IMR-90 (cell line): ENCODE results near the gene ALK. TPM values are rescaled to one million over a fixed set of nuclear protein-coding genes. Genes with fewer than 3 reads are reported as not detected.

ENCODE experiments used
- ATAC-seq: fragments of 200-7000 bp; cut with Tn5 transposase; 2 replicates; pipeline ENCODE4 v1.9.1; 2020; ENCODE audit warnings: low read depth, mild to moderate bottlenecking, moderate library complexity
- BruUV-seq: library from RNA; stranded (reverse); fragments of 400-500 nt; replicated peaks from 2 replicates; lab custom pipeline; 2021; lab: Mats Ljungman, UMichigan
- CTCF ChIA-PET: fragments of 300-600 bp; formaldehyde crosslinking; extraction: SDS; loops from one replicate; lab custom pipeline; 2021; ENCODE audit warnings: antibody characterized with exemption; lab: Yijun Ruan, JAX
- POLR2A ChIA-PET: fragments of 300-600 bp; sonication (Branson Sonifier 250); formaldehyde crosslinking; loops from one replicate; lab custom pipeline; 2022; ENCODE audit warnings: antibody characterized with exemption; ENCODE audit not compliant: unreplicated experiment; lab: Charles Lee
- DNase-seq: peaks from one replicate; pipeline ENCODE4 v3.0.0; 2013
- H2AFZ ChIP-seq: replicated peaks from 2 replicates; pipeline ENCODE3; 2013; ENCODE audit warnings: low read length, mild to moderate bottlenecking; ENCODE audit not compliant: poor library complexity
- H2AK5ac ChIP-seq: 2 replicates; pipeline ENCODE4 v1.6.1; 2013; ENCODE audit warnings: low read depth, low read length, inconsistent platforms
- H2AK9ac ChIP-seq: replicated peaks from 2 replicates; pipeline ENCODE3; 2013; ENCODE audit warnings: mild to moderate bottlenecking, low read depth, low read length, moderate library complexity; ENCODE audit not compliant: poor library complexity
- H2BK120ac ChIP-seq: 2 replicates; pipeline ENCODE4 v1.6.1; 2013; ENCODE audit warnings: low read depth, low read length, inconsistent platforms
- H2BK15ac ChIP-seq: 3 replicates; pipeline ENCODE4 v1.6.1; 2013; ENCODE audit warnings: low read depth, low read length, inconsistent platforms
- H2BK20ac ChIP-seq: 2 replicates; pipeline ENCODE4 v1.6.1; 2013; ENCODE audit warnings: low read depth, mild to moderate bottlenecking, inconsistent platforms, low read length, moderate library complexity
- H2BK5ac ChIP-seq: 2 replicates; pipeline ENCODE4 v1.6.1; 2013; ENCODE audit warnings: mild to moderate bottlenecking, low read depth, low read length, inconsistent platforms; ENCODE audit not compliant: poor library complexity, severe bottlenecking
- H3K14ac ChIP-seq: replicated peaks from 2 replicates; pipeline ENCODE4 v1.6.1; 2013; ENCODE audit warnings: low read depth, low read length, inconsistent platforms
- H3K18ac ChIP-seq: 2 replicates; pipeline ENCODE4 v1.6.1; 2013; ENCODE audit warnings: low read depth, low read length, control low read depth
- H3K23ac ChIP-seq: 2 replicates; pipeline ENCODE4 v1.6.1; 2013; ENCODE audit warnings: low read depth, low read length, inconsistent platforms
- H3K27ac ChIP-seq: 2 replicates; pipeline ENCODE4 v1.5.1; 2013; ENCODE audit warnings: mild to moderate bottlenecking, control low read depth, low read length; ENCODE audit not compliant: insufficient read depth
- H3K27me3 ChIP-seq: 2 replicates; pipeline ENCODE4 v1.6.1; 2013; ENCODE audit warnings: low read length; ENCODE audit not compliant: control insufficient read depth, insufficient read depth
- H3K36me3 ChIP-seq: 2 replicates; pipeline ENCODE4 v1.6.1; 2013; ENCODE audit warnings: low read length, mixed read lengths; ENCODE audit not compliant: control insufficient read depth, insufficient read depth
- H3K4ac ChIP-seq: 2 replicates; pipeline ENCODE4 v1.6.1; 2013; ENCODE audit warnings: low read depth, low read length, inconsistent platforms
- H3K4me1 ChIP-seq: 2 replicates; pipeline ENCODE4 v1.6.1; 2013; ENCODE audit warnings: low read length, mixed read lengths; ENCODE audit not compliant: control insufficient read depth, insufficient read depth
- H3K4me2 ChIP-seq: 2 replicates; pipeline ENCODE4 v1.6.1; 2013; ENCODE audit warnings: low read depth, mild to moderate bottlenecking, control low read depth, low read length, moderate library complexity
- H3K4me3 ChIP-seq: 2 replicates; pipeline ENCODE4 v1.5.1; 2013; ENCODE audit warnings: low read depth, mild to moderate bottlenecking, control low read depth, low read length, moderate library complexity; ENCODE audit not compliant: insufficient read depth
- H3K56ac ChIP-seq: 2 replicates; pipeline ENCODE4 v1.6.1; 2013; ENCODE audit warnings: low read length, inconsistent platforms; ENCODE audit not compliant: insufficient read depth; ENCODE audit errors: extremely low read depth
- H3K79me1 ChIP-seq, 2 experiments: 2 replicates each; pipeline ENCODE4 v1.6.1; 2013; ENCODE audit warnings: low read length in 2 of 2, inconsistent platforms in 1 of 2, low read depth in 1 of 2
- H3K9ac ChIP-seq: 2 replicates; pipeline ENCODE4 v1.6.1; 2013; ENCODE audit warnings: low read depth, low read length, control low read depth
- H3K9me1 ChIP-seq: 2 replicates; pipeline ENCODE4 v1.6.1; 2013; ENCODE audit warnings: low read length, inconsistent platforms; ENCODE audit not compliant: insufficient read depth
- H3K9me3 ChIP-seq: 2 replicates; pipeline ENCODE4 v1.6.1; 2013; ENCODE audit warnings: low read length; ENCODE audit not compliant: control insufficient read depth, insufficient read depth
- H4K20me1 ChIP-seq: 2 replicates; pipeline ENCODE4 v1.6.1; 2013; ENCODE audit warnings: low read length, inconsistent platforms; ENCODE audit not compliant: insufficient read depth
- H4K5ac ChIP-seq: 2 replicates; pipeline ENCODE4 v1.6.1; 2013; ENCODE audit warnings: mild to moderate bottlenecking, low read depth, low read length, control low read depth
- H4K8ac ChIP-seq, 2 experiments: 2 replicates each; pipeline ENCODE4 v1.6.1; 2013; ENCODE audit warnings: low read depth in 2 of 2, low read length in 2 of 2, control low read depth in 1 of 2, inconsistent platforms in 1 of 2
- H4K91ac ChIP-seq: 2 replicates; pipeline ENCODE4 v1.6.1; 2013; ENCODE audit warnings: low read depth, low read length, inconsistent platforms; ENCODE audit not compliant: insufficient read depth
- BHLHE40 ChIP-seq: fragments of 150-350 bp; IDR thresholded peaks from 2 replicates; pipeline ENCODE4 v1.6.1; 2016; ENCODE audit warnings: mild to moderate bottlenecking, low read depth, low read length
- CEBPB ChIP-seq: IDR thresholded peaks from 2 replicates; pipeline ENCODE4 v1.6.1; 2012; ENCODE audit warnings: low read depth, low read length, improper control_type of control experiment
- CHD1 ChIP-seq: IDR thresholded peaks from 2 replicates; pipeline ENCODE4 v1.6.1; 2012; ENCODE audit warnings: low read depth, low read length, improper control_type of control experiment
- ELK1 ChIP-seq: fragments of 150-350 bp; IDR thresholded peaks from 2 replicates; pipeline ENCODE4 v1.6.1; 2016; ENCODE audit warnings: low read depth, mild to moderate bottlenecking, low read length, moderate library complexity, borderline replicate concordance
- FOS ChIP-seq: fragments of 150-350 bp; IDR thresholded peaks from 2 replicates; pipeline ENCODE4 v1.6.1; 2016; ENCODE audit warnings: low read depth, low read length
- MAFK ChIP-seq: IDR thresholded peaks from 2 replicates; pipeline ENCODE4 v1.6.1; 2012; ENCODE audit warnings: low read depth, low read length, improper control_type of control experiment
- MAZ ChIP-seq: IDR thresholded peaks from 2 replicates; pipeline ENCODE4 v1.6.1; 2012; ENCODE audit warnings: low read depth, mild to moderate bottlenecking, low read length, improper control_type of control experiment, moderate library complexity, borderline replicate concordance
- MXI1 ChIP-seq: IDR thresholded peaks from 2 replicates; pipeline ENCODE4 v1.6.1; 2012; ENCODE audit warnings: low read depth, mild to moderate bottlenecking, low read length, moderate library complexity, borderline replicate concordance
- NFE2L2 ChIP-seq: fragments of 150-350 bp; IDR thresholded peaks from 2 replicates; pipeline ENCODE4 v1.6.1; 2016; ENCODE audit warnings: low read depth, mild to moderate bottlenecking, low read length
- POLR2A ChIP-seq: IDR thresholded peaks from 2 replicates; pipeline ENCODE4 v1.6.1; 2012; ENCODE audit warnings: mild to moderate bottlenecking, low read depth, low read length
- RAD21 ChIP-seq: IDR thresholded peaks from 2 replicates; pipeline ENCODE4 v1.6.1; 2012; ENCODE audit warnings: low read length, improper control_type of control experiment
- RCOR1 ChIP-seq: IDR thresholded peaks from 2 replicates; pipeline ENCODE4 v1.6.1; 2012; ENCODE audit warnings: mild to moderate bottlenecking, low read length, improper control_type of control experiment; ENCODE audit not compliant: insufficient replicate concordance
- RFX5 ChIP-seq: IDR thresholded peaks from 2 replicates; pipeline ENCODE4 v1.8.0; 2012; ENCODE audit warnings: low read depth, mild to moderate bottlenecking, low read length, moderate library complexity
- SMC3 ChIP-seq: fragments of 150-350 bp; IDR thresholded peaks from 2 replicates; pipeline ENCODE4 v1.6.1; 2016; ENCODE audit warnings: low read depth, mild to moderate bottlenecking, antibody characterized with exemption, low read length, moderate library complexity
- WGBS, 2 experiments: methylation state at CpG; one replicate each; pipeline versions ENCODE4 v1.1.5 to v1.1.7; 2013; ENCODE audit warnings: missing lambda C conversion rate in 2 of 2; ENCODE audit not compliant: insufficient read length in 1 of 2; ENCODE audit errors: extremely low coverage in 2 of 2; 5-methylcytosine and 5-hydroxymethylcytosine counted together
- dilution Hi-C: fragments of 300-500 bp; cut with HindIII; formaldehyde crosslinking; loops from one replicate; pipeline ENCODE4 v1.14.3; 2018; ENCODE audit warnings: low sequenced_read_pairs; ENCODE audit not compliant: unreplicated experiment
- in situ Hi-C: fragments of 300-500 bp; cut with MboI; formaldehyde crosslinking; loops from 3 replicates; pipeline ENCODE4 v1.14.3; 2019; ENCODE audit warnings: low sequenced_read_pairs, inconsistent platforms, mixed read lengths
- intact Hi-C: fragments of 100-400 bp; cut with micrococcal nuclease; formaldehyde crosslinking; loops from 2 replicates; pipeline ENCODE4 v1.10.0; 2022
- polyA plus RNA-seq, 3 experiments: library from polyadenylated mRNA; depleted of rRNA; stranded (reverse); fragments of >200 nt; gene quantifications; 2 replicates each; pipeline ENCODE4 v1.2.3, GENCODE V29; 2012; ENCODE audit warnings: low replicate concordance in 1 of 3
- total RNA-seq: library from RNA; depleted of rRNA; stranded (reverse); fragments of >200 nt; gene quantifications from 2 replicates; pipeline ENCODE4 v1.2.3, GENCODE V29; 2012
- TF ChIP-seq, protein P1 (sequence below): fragments of 150-350 bp; IDR thresholded peaks from 2 replicates; pipeline ENCODE4 v1.6.1; 2017; ENCODE audit warnings: mild to moderate bottlenecking, antibody characterized with exemption, low read length, low read depth
- TF ChIP-seq, protein P2 (sequence below): conservative IDR thresholded peaks from 2 replicates; pipeline ENCODE4 v1.5.1; 2012; ENCODE audit warnings: mild to moderate bottlenecking, low read depth, low read length, improper control_type of control experiment

ALK gene
- total and polyA plus RNA-seq, 2 of the 4 experiments (the other 2 are of a cell fraction), result not detected

DNA sequence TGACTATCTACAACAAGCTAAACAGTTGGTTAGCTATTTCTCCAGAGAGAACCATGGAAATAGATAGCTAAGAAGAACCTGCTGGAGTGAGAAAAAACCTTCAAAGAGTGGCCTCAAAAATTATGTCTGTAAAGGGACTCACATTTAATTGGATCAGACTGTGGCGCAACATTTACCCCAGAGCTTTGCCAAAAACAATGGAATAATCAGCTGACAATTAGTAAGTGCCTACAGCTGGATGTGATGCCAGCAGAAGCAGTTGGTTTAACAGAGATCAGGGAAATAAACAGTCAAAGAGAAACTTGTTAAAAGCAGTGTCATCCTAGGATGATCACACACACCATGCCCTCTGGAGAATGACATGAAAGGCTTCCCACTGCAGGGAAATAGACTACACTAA is 495.5 kb downstream of the ALK start:
- H3K9me3 ChIP-seq, result peaks cover 2% of the 10 kb centered on the region; the same call in 1 of the 2 replicates
- no peak overlapping the region for H3K56ac ChIP-seq
- DNase-seq, result no peak
- H2AK5ac ChIP-seq, result no peak overlapping the region
- H3K79me1 ChIP-seq, result no peaks in the 10 kb centered on the region
- POLR2A ChIA-PET, result no interaction called here
- H3K4ac ChIP-seq, result no peak overlapping the region
- no peak overlapping the region for H4K8ac ChIP-seq
- no CpG with 5 or more reads among the region's 1 CpG for WGBS, 2 experiments
- H3K4me2 ChIP-seq, result no peak overlapping the region
- BruUV-seq, result no TSS peak
- H2BK5ac ChIP-seq, result no peak overlapping the region
- no peaks in the 10 kb centered on the region for H4K20me1 ChIP-seq
- no peak for ATAC-seq
- H2AFZ ChIP-seq, result no peak overlapping the region
- H3K27me3 ChIP-seq, result peaks cover 2% of the 10 kb centered on the region; the same call in 1 of the 2 replicates
- H4K91ac ChIP-seq, result no peak overlapping the region
- H3K9me1 ChIP-seq, result no peaks in the 10 kb centered on the region
- TF ChIP-seq CHD1 (no peak), FOS (no peak), MAZ (no peak), RCOR1 (no peak), POLR2A (no peak), RFX5 (no peak), BHLHE40 (no peak), RAD21 (no peak), MAFK (no peak), ELK1 (no peak), NFE2L2 (no peak), SMC3 (no peak), MXI1 (no peak), CEBPB (no peak)
- TF ChIP-seq, protein P1, sequence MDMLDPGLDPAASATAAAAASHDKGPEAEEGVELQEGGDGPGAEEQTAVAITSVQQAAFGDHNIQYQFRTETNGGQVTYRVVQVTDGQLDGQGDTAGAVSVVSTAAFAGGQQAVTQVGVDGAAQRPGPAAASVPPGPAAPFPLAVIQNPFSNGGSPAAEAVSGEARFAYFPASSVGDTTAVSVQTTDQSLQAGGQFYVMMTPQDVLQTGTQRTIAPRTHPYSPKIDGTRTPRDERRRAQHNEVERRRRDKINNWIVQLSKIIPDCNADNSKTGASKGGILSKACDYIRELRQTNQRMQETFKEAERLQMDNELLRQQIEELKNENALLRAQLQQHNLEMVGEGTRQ, result no peak
- TF ChIP-seq, protein P2, sequence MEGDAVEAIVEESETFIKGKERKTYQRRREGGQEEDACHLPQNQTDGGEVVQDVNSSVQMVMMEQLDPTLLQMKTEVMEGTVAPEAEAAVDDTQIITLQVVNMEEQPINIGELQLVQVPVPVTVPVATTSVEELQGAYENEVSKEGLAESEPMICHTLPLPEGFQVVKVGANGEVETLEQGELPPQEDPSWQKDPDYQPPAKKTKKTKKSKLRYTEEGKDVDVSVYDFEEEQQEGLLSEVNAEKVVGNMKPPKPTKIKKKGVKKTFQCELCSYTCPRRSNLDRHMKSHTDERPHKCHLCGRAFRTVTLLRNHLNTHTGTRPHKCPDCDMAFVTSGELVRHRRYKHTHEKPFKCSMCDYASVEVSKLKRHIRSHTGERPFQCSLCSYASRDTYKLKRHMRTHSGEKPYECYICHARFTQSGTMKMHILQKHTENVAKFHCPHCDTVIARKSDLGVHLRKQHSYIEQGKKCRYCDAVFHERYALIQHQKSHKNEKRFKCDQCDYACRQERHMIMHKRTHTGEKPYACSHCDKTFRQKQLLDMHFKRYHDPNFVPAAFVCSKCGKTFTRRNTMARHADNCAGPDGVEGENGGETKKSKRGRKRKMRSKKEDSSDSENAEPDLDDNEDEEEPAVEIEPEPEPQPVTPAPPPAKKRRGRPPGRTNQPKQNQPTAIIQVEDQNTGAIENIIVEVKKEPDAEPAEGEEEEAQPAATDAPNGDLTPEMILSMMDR, result no peak
- no peak overlapping the region for H2BK120ac ChIP-seq
- no peak overlapping the region for H3K9ac ChIP-seq
- CTCF ChIA-PET, result interaction anchor here (1.4 kb wide), 1 partner anchor 11 kb away, joined by 4 read pairs; no protein-coding TSS in a partner anchor
- intact Hi-C loops (no loop called here), in situ Hi-C loops (no loop called here), dilution Hi-C loops (no loop called here)
- no peak overlapping the region for H2BK20ac ChIP-seq
- H3K18ac ChIP-seq, result no peak overlapping the region
- H4K5ac ChIP-seq, result no peak overlapping the region
- H3K36me3 ChIP-seq, result no peaks in the 10 kb centered on the region
- peaks cover 2% of the 10 kb centered on the region; the same call in 1 of the 2 replicates for H3K4me1 ChIP-seq
- no peak overlapping the region for H3K27ac ChIP-seq
- H2BK15ac ChIP-seq, result no peak overlapping the region
- H3K23ac ChIP-seq, result no peak overlapping the region
- no peak overlapping the region for H2AK9ac ChIP-seq
- no peak overlapping the region for H3K14ac ChIP-seq
- H3K4me3 ChIP-seq, result no peak overlapping the region
